HG03175 (cell line): ENCODE measurements around the gene MPI.
A peak's percentile ranks its signal among the peaks of the same experiment; 100 is the strongest.
"Not testable (repeated sequence)": the region's sequence is repeated elsewhere in the genome, so short reads cannot be mapped to it uniquely, and the experiment has no call there.

Source experiments
- ATAC-seq: cut with Tn5 transposase; IDR thresholded peaks from one replicate; pipeline ENCODE4 v1.9.1; 2021; ENCODE audit warnings: mild to moderate bottlenecking, moderate library complexity; ENCODE audit not compliant: unreplicated experiment

The MPI gene

GRCh38 chr15:74863239-74864056 is 26.4 kb upstream of the MPI start:
- no peak for ATAC-seq

- ATAC-seq, result no peak
These were observed 25.5 kb upstream of the MPI start for GRCh38 chr15:74864296-74864695.

GRCh38 chr15:74865316-74865715 is 24.5 kb upstream of the MPI start:
- ATAC-seq, result no peak

GRCh38 chr15:74866090-74866489 is 23.8 kb upstream of the MPI start:
- no peak for ATAC-seq

- no peak for ATAC-seq
These were observed 22.3 kb upstream of the MPI start for GRCh38 chr15:74867466-74868038.

- ATAC-seq, result no peak
These were observed 21.8 kb upstream of the MPI start for GRCh38 chr15:74868059-74868458.

GRCh38 chr15:74869372-74869725 is 20.5 kb upstream of the MPI start:
- no peak for ATAC-seq

GRCh38 chr15:74869726-74870407 is 20.0 kb upstream of the MPI start:
- ATAC-seq, result peak; percentile 61

- no peak for ATAC-seq
These were observed 19.2 kb upstream of the MPI start for GRCh38 chr15:74870436-74871215.

- no peak for ATAC-seq
These were observed 17.2 kb upstream of the MPI start for GRCh38 chr15:74872702-74873035.

- peak; percentile 81 for ATAC-seq
These were observed 16.6 kb upstream of the MPI start, which contains the start of gene SCAMP2 for GRCh38 chr15:74873036-74873755. Gene SCAMP2 (minus strand): TSS chr15:74873365. CDS start chr15:74873255, 110 bp downstream.

GRCh38 chr15:74873756-74874424 is 16.0 kb upstream of the MPI start:
- no peak for ATAC-seq

GRCh38 chr15:74878273-74878672 is 11.6 kb upstream of the MPI start:
- ATAC-seq, result no peak

GRCh38 chr15:74882528-74882927 is 7.3 kb upstream of the MPI start:
- ATAC-seq, result no peak

- ATAC-seq, result no peak
These were observed 5.2 kb upstream of the MPI start for GRCh38 chr15:74884428-74885223.

GRCh38 chr15:74885461-74885860 is 4.4 kb upstream of the MPI start:
- ATAC-seq, result no peak

- ATAC-seq, result not testable (repeated sequence)
These were observed 2.2 kb upstream of the MPI start for GRCh38 chr15:74887537-74888193.

- ATAC-seq, result no peak
These were observed 1.1 kb upstream of the MPI start for GRCh38 chr15:74888716-74889115.

- no peak for ATAC-seq
These were observed 406 bp upstream of the MPI start for GRCh38 chr15:74889390-74889882.
